GM12873 (cell line): ENCODE data around the gene YES1.
A peak's percentile ranks its signal among the peaks of the same experiment; 100 is the strongest.

ENCODE experiments used
- CTCF ChIP-seq: IDR thresholded peaks from 2 replicates; pipeline ENCODE4 v1.5.1; 2012; ENCODE audit warnings: low read depth, mild to moderate bottlenecking, moderate library complexity, low read length, control low read depth; ENCODE audit not compliant: insufficient read depth; ENCODE audit errors: missing control alignments

Gene YES1

DNA sequence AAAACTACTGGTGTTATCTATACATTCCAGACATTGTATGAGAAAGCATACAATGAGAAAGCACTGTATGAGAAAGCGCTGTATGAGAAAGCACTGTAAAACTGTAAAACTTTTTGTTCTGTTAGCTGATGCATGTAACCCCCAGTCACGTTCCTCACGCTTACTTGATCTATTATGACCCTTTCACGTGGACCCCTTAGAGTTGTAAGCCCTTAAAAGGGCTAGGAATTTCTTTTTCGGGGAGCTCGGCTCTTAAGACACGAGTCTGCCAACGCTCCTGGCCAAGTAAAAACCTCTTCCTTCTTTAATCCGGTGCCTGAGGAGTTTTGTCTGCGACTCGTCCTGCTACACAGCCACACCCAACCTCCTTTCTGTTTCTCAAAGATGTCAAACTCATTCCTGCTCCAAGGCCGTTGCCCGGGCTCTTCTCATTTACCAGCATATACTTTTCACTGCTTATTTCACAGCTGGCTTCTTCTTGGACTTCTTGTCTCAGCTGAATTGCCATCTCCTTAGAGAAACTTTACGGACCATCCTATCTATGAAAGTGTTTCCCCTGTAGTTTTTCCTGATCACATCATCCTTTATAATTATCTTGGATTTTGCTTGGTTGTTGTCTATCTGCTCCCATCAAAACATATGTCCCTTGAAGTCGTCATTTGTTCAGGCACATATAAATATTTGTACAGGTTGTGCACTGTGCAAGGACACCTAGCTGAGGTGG is 29.8 kb upstream of the YES1 start:
- no peak for TF ChIP-seq CTCF

DNA sequence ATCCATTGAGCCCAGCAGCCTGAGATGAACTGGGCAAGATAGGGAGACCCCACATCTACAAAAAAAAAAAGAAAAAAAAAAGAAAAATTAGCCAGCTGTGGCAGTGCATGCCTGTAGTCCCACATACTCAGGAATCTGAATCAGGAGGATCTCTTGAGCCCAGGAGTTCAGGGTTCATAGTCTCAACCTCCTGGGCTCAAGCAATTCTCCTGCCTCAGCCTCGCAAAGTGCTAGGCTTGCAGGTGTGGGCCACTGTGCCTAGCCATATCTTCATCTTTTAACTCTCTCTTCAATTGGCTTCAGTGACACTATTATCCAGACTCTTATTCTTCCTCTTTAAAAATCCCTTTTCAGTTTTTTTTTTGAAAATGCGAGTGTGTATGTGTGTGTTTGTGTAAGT is 28.5 kb upstream of the YES1 start:
- TF ChIP-seq CTCF, result no peak

DNA sequence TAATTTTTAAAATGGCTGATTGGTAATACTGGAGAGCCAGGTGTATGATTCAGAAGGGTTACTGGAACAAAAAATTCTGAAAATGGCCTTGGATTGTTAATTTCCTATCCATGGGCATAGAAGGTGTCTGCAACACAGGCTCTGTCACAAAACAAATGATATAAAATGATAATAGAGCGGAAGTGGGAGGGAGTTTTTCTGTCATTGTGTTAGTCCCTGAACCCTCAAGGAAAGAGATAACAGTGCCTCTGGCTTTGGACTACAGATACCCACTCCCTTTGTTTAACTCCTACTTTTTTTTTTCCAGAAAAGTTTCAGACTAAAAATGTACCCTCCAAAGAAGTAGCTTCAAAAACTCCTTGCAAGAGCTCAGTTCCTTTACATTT is 28.0 kb upstream of the YES1 start:
- no peak for TF ChIP-seq CTCF

GRCh38 chr18:839224-840022 is 27.4 kb upstream of the YES1 start:
- peak; percentile 96 for TF ChIP-seq CTCF

DNA sequence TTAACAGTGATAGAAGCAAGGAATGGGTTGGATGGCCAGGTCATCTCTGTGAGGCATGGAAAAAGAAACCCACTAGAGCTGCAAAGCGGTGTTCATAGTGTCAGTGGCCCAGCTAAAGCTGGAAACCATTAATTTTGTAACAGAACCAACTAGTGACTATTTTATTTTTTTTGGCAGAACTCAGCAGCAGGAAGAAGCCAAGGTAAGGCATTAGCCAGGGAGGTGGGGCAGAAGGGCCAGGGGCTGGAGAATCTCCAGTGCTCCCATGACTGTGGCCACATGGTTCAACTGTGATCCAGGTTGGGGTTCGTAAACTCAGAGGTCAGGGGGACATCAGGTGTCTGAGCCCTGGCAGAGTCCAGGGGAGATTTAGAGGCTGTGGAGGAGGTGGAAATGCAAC is 25.9 kb upstream of the YES1 start:
- no peak for TF ChIP-seq CTCF

DNA sequence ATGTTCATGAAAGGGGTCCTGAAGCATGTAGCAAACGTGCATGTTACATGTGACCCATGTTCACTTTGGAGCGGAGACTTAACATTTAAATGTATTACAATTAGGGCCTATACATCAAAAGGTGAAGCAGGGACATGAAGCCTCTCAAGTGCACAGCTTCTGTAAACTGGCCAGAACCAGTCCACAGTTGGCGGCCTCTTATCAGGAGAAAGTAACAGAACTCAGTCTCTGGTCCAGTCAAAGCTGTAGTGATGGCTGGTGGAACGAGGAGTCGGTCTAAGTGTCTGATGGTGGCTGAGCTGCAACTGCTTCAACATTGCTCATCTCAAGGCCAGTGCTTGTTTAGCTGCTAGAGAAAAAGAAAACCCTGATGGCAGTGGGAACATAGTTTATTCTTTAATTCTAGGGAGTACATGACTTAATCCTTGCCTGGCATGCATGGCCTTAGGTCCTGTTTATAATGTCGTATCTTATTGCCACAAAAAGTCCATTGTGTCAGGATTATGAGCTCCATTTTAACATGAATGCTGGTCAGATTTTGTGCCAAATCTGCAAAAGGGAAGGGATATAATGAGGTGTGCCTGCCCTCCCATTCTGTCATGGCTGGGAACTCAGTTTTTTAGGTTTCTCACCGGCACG is 22.2 kb upstream of the YES1 start:
- TF ChIP-seq CTCF, result no peak

DNA sequence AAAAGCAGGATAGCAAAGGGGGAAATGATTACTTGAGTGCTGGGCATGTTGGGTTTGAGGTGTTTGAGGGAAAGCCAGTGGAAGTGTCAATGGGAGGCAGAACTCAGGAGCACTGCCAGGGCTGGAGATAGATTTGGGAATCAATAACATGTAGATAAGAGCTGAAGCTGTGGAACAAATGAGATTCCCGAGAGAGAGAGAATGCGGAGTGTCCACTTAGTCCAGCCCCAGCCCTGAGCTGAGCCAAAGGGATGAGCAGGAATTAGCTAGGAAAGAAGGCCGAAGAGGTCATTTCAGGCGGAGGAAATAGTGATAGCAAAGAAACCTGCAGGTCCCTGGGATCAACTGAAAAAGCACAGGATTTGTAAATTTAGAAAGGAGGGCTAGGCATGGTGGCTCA is 21.2 kb upstream of the YES1 start:
- TF ChIP-seq CTCF, result no peak
